HG03280 (cell line): ENCODE measurements around the gene KREMEN1.
"Not testable (repeated sequence)": the region's sequence is repeated elsewhere in the genome, so short reads cannot be mapped to it uniquely, and the experiment has no call there.

ENCODE experiments used
- ATAC-seq: cut with Tn5 transposase; IDR thresholded peaks from one replicate; pipeline ENCODE4 v1.9.1; 2021; ENCODE audit warnings: mild to moderate bottlenecking, moderate library complexity; ENCODE audit not compliant: unreplicated experiment

The KREMEN1 gene

DNA sequence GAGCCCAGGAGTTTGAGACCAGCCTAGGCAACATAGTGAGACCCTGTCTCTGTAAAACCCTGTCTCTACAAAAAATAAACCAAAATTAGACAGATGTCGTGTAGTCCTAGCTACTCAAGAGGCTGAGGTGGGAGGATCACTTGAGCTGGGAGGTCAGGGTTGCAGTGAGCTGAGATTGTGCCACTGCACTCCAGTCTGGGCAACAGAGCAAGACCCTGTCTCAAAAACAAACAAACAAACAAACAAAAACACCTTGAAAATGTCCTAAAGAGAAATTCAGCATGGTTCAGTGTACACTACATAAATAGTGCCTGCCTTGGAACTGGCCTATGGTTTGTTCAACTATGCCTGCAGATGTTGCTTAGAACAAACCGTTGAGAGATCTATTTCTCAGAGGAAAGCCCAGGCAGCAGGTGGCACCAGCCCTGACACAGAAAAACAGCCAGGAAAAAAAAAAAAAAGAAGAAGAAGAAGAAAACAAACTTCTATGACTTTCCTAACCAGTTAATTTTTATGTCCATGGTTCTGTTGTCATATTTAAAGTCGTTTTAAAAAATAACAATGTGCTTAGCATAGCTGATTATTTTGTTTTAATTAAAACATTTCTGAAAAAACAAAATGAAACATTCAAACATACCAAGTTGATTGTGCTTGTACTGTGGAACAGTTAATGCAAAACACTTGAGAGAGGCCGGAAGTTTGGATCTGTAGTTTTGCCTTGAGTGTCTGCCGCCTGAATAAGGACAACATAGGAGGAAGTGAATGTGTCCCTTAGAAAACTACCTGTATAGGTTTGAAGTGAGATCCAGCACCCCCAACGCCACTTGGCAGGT, 5.4 kb downstream of the KREMEN1 start:
- ATAC-seq: no peak

- no peak for ATAC-seq
Observed at GRCh38 chr22:29078869-29079207, 6.0 kb downstream of the KREMEN1 start.

DNA sequence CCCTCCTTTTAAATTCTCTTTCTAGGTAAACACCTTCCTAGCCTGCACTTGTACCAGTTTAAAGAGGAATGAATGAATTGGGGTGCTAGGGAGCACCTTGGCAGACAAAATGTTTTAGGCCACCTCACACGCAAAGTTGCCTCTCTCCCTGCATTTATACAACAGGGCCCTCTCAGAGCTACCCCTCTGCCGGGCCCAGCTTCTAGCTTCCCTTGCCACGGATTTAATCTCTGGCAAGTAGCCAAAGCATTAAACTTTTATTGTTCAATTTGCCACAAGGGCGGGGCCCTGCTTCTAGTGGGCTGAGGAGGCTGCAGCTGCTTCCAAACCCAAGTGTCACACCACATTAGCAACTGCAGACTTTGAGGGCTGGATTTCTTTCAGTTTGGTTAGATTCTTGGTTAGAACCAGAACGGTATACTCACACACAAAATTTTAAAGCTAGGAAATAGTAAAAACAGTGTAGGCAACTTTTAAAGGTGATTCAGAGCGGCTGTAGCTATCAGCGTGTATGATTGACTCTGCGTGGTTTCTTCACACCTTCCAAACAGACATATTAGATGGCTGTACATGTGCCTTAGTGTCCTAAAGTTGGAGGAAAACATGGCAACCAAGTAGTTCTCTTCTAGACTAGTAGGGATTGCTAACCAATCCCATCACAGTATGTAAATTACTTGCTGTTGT, 6.5 kb downstream of the KREMEN1 start:
- ATAC-seq: no peak

DNA sequence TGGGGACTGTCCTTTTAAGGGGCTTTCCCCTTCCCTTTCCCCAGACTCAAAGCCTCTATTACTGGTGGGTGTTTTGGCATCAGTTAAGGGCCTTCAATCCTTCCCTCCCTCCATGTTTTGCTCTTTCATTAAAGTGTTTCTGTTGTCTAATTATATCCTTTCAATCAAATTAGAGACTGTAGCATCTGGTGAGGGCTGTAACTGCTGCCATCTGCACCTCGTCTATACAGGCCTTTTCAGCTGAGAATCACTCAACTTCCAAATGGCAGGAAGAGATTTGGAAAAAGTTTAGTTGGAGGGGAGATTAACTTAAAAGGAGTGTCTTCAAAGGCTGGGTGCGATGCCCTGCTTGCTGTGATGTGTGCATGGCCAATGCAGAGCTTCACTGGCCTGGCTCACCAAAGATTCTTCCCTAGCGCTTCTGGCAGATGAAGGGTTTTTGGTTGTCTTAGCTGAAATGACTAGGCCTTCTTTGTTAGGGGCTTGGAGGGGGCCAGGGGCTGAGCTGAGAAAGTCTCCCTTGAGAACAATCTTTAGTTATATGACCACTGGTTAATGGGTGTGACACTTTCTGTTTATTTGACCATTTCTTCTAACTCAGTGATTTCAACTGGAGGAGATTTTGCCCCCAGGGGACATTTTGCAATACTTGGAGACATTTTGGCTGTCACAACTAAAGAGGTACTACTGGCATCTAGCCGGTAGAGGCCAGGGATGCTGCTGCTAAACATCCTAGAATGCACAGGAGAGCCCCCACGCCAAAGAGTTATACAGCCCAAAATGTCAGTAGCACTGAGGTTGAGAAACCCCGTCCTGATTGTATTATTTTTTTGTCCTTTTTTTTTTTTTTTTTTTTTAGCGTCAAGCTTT, 7.5 kb downstream of the KREMEN1 start:
- ATAC-seq: no peak

- ATAC-seq: no peak
Observed at GRCh38 chr22:29081517-29082236, 8.8 kb downstream of the KREMEN1 start.

DNA sequence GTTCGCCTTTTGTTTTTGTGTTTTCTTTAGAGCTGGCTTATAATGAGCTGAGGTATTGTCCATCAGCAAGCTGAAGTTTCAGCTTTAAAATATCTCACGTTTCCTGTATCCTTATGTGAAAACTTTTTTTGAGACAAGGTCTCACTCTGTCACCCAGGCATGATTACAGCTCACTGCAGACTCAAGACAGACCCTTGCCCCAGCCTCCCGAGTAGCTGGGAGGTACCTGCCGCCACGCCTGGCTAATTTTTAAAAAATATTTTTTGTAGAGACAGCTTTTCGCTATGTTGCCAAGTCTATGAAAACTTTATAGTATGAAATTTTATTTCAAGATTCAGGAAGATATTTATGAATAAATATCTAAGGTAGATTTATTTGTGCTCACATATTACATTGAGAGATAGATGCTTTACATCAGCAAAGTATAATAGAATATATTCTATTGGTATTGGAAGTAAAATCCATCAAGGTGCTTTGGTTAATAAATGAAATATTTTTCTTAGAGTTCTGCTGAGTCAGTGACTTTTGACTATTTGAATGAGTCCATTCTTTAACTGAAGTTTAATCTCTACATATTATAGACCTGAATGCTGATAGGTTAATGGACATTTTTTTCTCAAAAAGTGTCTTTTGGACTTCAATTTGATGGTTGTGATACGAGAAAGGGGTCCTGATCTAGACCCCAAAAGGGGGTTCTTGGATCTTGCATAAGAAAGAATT, 10.2 kb downstream of the KREMEN1 start:
- ATAC-seq: no peak

- ATAC-seq: not testable (repeated sequence)
Observed at GRCh38 chr22:29083576-29083932, 10.7 kb downstream of the KREMEN1 start.

DNA sequence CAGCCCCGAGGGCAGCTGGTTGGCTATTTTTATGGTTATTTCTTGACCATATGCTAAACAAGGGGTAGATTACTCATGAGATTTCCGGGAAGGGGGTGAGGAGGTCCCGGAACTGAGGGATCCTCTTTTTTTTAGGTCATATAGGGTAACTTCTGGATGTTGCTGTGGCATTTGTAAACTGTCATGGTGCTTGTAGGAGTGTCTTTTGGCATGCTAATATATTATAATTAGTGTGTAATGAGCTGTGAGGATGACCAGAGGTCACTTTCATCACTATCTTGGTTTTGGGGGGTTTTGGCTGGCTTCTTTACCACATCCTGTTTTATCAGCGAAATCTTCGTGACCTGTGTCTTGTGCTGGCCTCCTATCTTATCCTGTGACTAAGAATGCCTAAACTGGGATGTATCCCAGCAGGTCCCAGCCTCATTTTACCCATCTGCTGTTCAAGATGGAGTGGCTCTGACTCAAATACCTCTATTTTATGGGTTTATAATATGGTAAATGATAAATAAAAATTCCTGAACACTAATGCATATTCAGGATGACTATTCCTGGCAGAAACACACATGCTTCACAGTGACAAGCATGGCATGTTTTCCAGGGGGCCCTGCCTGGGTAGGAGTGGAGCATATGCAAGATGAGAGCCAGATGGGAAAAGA, 11.2 kb downstream of the KREMEN1 start:
- no peak for ATAC-seq

GRCh38 chr22:29087012-29087411, 14.2 kb downstream of the KREMEN1 start:
- ATAC-seq: no peak

- ATAC-seq: no peak
Observed at GRCh38 chr22:29088809-29089208, 16.0 kb downstream of the KREMEN1 start.

GRCh38 chr22:29089507-29089906, 16.7 kb downstream of the KREMEN1 start:
- ATAC-seq: no peak

DNA sequence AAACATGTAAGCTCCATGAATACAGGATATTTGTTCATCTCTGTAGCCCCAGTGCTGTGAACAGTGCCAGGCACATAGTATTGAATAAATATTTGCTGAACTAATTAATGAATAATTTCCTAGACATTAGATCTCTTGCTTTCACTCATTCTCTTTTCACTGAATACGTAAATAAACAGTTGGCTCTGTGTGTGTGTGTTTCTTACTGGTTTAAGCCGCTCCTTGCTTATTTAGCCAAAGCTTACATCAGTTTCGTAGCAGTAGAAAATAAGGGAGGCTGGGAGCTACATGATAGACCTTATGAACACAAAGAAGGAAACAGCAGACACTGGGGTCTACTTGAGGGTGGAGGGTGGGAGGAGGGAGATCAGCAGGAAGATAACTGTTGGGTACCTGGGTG, 17.2 kb downstream of the KREMEN1 start:
- ATAC-seq: no peak

DNA sequence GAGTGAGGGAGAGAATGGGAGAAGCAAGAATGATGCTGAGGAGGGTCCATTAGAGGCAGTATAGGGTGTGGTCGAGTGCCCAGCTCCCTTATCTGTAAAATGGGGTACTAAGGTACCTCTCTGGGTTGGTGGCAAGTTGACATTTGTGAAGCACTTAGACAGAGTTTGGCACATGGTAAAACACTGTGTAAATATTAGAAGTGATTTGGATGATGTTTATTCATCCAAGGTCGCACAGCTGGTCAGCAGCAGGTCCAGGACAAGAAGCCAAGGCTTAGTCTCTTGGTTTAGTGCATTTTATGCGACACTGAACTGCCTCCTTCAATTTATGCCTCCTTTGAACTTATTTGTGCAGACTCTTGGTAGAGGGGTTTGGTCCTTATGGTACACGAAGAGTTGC, 19.4 kb downstream of the KREMEN1 start:
- ATAC-seq: no peak

DNA sequence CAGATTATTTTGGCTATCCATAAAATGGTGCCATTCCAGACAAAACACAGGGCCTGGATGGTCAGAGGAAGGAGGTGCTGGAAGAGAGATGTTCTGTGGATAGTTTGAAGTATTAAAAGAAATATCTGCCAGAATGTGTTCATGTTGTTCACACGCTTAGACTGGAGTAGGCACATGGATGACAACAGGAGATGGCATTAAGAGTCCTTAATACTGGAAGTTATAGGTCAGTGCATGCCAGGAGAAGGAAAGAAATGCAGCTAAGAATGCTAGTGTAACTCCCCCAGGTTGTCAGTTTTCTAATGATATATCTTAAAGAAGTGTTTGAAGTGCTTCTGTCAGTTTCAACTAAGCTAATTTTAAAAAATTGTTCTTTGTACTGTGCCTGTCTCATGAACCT, 20.2 kb downstream of the KREMEN1 start:
- no peak for ATAC-seq

- no peak for ATAC-seq
Observed at GRCh38 chr22:29093501-29094300, 20.9 kb downstream of the KREMEN1 start.

- no peak for ATAC-seq
Observed at GRCh38 chr22:29095459-29095858, 22.6 kb downstream of the KREMEN1 start.

GRCh38 chr22:29096736-29097669, 24.2 kb downstream of the KREMEN1 start:
- ATAC-seq: no peak

- no peak for ATAC-seq
Observed at GRCh38 chr22:29098296-29098695, 25.5 kb downstream of the KREMEN1 start.
